Ureter (tissue), 1 donor: ENCODE results near the gene DCC. TPM values are rescaled to one million over a fixed set of nuclear protein-coding genes. Genes with fewer than 3 reads are reported as not detected.

ENCODE experiments used
- DNase-seq: peaks from one replicate; pipeline ENCODE4 v3.0.0-alpha.2; 2020; ENCODE audit warnings: low spot score
- total RNA-seq: library from RNA; stranded (reverse); gene quantifications from one replicate; pipeline ENCODE4 v1.2.4, GENCODE V29; 2023
- donor health status: DM: yes; HTN: yes; CAD: no.

DCC gene
- total RNA-seq, 1 donor from 2014 or later: 4.4 TPM

DNA sequence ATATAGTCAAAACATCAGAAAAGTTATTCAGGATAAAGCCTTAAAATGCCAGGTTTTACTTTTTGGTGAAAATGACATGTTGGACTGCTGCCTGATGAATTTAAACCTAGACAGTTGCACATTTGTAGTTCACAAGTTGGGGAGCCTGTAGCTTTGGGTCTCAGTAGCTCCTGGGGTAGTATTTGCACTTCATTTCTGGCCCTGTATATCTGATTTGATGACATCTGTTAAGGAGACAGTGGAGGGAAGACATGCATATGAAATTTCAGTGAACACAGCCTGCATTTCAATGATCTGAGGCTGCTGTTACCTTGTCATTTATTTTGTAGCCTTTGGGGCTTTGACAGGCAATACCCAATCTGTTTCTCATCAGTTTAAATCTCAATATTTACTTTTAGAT is 156.4 kb downstream of the DCC start:
- no peak for DNase-seq

DNA sequence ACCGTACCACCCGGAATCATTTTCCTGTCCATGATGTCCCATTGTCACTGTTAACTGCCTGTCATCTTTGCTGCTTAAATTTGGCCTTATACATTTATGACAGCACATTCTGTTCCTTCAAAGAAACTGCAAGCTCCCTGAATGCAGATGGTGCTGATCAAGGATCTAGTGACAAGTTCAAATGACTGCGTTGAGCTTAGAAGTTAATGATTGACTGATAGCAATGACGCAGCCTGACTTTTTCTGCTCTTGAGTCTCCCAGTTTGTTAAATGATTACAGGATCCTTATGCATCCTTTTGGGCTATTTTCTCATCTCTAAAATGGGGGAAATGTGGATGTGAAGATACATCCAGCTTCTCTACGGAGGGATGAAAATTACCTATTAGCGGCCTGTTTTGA is 159.0 kb downstream of the DCC start:
- DNase-seq: no peak

DNA sequence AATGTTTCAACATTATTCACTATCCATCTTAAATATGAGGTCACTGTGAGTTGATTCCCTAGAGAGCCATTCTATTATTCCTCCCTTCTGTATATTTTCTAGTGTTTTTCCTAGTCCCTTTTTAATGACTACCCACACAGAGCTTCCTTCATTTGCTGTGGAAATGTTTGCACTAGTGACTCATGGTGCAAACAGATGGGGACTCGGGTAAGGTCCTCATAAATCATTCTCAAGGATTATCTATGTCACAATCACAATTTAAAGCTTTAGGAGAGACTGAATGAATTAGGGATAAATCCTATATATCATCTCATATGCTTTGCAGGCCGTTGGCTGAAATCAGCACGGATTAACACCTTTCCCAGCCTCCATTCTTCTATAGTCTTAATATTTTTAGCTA is 159.6 kb downstream of the DCC start:
- DNase-seq: no peak

DNA sequence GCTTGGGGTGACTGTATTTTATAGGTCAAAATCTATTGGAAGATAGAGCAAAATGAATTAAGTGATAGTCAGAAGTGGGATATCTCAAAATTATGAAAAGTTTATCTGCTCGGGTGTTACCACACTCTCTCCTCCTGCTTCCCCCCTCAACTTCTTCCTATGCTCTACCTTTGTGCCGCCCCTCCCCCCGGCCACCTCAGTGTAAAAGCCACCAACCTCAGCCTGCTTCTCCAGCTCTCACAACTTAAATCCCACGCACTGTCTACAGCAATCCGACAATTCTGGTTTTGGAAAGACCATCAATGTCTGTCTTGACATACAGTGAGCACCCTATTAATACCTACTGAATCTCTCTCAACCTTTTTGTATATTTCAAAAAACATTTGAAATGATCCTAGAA is 164.6 kb downstream of the DCC start:
- no peak for DNase-seq

DNA sequence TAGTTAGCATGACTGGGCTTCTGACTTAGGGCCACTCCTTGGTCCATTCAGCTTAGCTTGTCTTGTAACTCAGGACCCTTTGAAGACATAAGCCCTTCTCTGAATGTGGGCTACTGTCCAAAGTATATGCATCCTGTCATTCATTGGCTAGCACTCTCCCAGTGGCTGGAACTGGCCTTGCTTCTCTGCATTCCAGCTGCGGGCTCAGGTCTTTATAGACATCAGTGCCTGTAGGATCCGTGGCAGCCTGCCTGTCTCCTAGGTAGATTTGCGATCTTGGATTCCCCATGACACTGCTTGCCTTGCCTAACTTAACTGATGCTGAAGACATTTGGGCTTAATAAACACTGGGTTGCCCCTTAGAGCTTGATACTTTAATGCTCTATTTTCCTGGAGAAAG is 170.1 kb downstream of the DCC start:
- DNase-seq: no peak

DNA sequence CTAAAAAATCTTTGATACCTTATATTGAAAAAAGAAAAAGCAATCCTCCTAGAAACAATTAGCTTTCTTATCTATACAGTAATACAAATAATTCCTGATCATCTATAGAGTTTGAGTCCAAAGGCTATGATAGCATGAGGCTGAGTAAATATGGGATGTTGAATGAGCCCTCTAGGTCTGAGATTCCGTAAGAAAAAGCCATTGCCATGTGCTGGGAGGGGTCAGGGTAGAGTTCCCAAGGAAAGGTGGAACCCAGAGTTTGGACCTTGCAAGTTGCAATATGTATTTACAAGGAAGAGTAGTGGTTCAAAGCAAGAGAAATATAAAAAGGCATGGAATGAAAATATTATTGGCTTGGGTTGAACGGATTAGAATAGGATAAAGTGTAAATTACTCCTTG is 178.1 kb downstream of the DCC start:
- no peak for DNase-seq

DNA sequence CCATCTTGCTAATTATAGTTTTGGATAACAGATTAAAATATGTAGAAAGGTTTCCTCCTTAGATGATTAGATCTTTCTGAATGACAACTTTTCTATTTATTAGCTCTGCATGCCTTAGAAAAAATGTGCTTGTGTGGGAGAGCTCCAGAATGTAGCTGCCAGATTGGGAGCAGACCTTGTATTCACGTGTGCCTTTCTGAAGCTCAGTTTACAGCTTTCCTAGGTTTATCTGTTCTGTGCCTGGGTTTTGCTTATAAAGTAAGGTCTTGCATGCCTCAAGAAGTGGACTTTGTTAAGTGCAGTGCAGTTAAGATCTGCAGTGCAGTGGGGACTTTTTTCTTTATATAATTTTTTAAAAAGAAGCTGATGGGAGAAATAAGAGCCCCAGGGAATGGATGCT is 179.0 kb downstream of the DCC start:
- DNase-seq: no peak

DNA sequence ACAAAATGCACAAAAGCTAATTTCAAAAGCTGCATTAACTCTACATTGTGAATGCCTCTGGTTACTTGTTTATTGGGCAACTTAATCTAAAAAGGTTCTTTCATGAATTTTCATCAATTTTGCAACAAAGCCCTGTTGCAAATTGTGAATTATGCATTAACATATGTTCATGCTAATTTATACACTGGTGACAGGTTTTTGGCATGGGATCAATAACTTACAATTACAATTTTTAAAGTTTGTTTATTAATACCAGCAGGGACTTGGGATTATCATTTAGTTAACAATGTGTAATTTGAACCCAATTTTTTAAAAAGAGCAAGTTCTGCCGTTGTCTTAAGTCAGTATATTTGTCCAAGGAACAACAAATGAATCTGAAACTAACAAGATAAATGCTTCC is 183.6 kb downstream of the DCC start:
- DNase-seq: no peak

DNA sequence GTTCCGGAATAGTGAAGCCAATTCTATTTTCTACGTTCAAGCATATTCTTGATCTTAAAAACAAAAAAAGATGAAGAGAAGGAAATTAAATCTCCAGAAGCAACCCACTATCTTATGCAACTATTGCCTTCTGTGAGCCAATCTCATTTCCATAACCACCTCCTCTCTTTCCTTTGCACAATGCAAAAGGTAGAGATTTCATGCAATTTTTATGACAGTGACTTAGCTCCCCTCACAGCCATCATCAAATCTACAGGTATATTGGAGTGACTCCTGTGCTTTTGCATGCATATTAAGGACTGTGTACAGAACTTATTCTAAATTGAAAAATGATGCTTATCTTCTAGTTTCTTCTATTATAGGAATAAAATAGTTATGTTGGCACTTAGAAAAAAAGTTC is 191.8 kb downstream of the DCC start:
- DNase-seq: no peak

DNA sequence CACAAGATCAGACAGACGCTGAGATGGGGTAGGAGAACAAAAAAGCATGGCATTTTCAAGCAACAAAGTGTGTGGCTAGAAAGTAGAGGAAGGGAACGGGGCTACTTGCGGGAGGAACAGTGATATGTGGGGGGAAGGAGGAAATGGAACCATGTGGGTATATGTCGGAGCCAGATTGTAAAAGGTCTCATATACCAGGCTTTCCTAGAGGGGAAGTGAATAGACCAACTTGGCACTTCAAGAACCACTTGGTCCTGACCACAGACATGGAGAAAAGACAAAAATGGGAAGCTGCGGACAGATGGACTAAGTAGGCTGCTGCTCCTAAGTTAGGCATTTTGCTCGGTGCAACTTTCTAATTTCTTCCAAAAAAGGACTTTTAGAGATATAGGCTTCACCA is 196.0 kb downstream of the DCC start:
- DNase-seq: no peak

DNA sequence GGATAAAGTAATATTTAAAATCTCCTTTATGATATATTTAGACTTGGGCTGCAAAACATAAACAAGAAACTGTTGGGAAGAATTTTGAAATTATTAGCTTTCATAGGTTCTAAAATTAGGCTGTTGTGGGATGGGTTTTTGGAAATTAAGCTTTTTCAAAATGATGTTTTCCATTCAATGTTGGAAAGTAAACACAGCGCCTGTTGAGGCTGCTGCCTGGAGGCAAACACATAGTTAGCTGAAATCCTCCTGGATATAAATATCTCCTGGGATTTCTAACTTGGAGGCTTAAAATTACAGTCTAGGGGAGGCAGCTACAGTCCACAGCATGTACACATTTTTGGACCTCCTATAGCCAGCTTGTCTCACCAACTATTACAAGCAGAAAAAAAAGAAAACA is 197.3 kb downstream of the DCC start:
- no peak for DNase-seq

DNA sequence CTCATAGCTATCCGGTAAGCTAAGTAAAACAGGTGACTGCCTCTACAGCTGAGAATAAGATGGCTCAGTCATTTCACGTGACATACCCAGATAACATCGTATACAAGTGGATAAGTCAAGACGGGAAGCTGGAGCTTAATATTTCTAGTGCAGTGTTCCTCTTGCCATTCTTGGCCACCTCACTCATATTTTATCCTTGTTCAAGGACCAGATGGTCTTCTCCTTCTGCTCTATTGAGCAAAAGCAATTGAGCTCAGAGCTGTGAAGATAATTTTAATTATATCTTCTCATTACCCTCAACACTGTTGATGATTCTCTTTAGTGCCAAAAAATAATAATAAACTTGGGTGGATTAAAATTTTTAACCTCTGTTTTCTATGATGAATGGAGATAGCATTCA is 201.1 kb downstream of the DCC start:
- DNase-seq: no peak

DNA sequence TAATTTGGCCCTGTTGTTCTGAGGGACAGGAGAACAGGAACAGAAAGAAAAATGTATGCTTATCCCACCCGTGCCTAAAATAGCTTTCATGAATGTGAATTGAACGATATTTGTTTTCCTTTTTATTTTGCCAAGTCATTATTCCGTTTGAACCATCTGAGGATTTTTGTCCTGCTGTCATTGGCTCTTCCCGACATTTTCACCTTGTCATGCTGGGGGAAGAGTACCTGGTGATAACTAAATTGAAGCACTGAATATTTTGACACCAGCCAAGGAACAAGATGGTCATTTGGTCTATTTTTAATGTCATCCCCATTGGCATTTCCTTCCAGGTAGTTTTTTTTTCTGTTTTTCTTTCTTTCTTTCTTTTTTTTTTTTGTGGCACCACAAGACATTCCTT is 204.1 kb downstream of the DCC start:
- DNase-seq: no peak

DNA sequence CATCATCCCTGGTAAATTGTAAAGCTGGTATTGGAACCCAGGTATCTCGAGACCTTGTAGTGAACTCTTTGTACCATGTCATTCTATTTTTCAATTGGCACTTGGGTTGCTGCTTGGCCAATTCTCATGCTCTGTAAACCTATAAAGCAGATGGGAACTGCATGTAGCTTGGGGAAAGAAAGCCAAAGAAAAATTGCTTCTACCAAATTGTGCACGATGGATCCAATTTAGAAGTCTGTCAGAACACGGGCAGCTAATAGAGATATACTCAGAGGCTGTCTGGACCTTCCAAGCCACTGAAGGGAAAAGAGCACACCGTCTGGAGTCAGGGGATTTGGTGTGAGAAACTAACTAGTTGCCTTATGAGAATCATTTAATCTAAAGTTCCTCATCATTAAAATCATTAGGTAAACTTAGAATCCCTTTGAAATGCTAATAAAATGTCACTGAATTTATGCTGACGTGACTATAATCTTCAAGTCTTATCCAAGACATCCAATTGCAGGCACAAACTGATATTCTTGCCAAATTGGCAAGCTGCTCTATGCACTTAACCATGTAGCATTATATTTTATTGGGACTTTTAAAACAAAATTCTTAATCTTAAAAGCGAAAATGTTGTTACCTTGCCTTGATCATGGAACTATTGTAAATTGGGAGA is 206.8 kb downstream of the DCC start:
- no peak for DNase-seq

DNA sequence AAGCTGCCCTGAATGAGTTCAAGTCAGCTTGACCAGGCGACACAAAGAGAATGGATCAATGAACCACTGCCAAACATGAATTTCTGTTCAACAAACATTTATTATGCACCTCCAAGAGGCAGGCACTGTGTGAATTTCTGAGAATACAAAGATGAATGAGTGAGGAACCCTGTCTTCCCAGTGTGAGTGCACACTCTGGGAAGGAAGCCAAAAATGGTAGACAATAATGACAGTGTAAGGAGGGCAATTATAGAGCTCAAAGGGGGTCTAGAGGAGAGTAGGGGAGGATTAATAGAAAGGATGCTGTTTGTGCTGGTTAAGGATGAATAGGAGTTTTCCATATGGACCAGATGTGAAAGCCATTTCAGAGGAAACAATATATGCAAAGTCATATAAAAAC is 213.4 kb downstream of the DCC start:
- DNase-seq: no peak

DNA sequence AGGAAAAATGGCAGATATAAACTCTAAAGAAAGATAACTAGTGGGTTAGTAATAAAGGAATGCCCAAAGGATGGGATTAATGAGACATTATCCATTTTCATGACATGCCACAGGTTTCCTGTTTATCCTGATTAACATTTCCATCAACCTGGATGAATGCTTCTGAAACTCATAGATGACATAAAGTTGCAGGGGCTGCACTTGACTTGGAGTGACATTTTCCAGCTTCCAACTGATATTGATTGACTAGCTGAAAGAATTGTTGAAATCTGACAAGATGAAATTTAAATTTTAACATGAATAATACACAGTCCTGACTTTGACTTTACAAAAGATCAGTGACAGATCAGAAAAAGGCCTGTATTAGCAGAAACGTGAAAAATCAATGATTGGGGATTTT is 214.2 kb downstream of the DCC start:
- DNase-seq: no peak

DNA sequence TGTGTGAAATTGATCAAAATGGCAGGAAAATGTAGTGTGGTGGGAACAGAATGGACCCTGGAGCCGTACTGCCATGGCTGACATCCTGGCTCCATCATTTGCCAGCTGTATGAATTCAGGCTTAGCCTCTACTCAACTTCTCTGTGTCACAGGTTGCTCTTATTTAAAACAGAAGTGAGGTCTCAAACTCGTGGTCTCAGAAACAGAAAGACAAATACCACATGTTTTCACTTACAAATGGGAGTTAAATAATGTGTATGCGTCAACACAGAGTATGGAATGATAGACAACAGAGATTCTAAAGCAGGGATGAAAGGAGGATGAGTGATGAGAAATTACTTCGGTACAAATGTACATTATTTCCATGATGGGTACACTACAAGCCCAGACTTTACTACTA is 227.4 kb downstream of the DCC start:
- DNase-seq: no peak

DNA sequence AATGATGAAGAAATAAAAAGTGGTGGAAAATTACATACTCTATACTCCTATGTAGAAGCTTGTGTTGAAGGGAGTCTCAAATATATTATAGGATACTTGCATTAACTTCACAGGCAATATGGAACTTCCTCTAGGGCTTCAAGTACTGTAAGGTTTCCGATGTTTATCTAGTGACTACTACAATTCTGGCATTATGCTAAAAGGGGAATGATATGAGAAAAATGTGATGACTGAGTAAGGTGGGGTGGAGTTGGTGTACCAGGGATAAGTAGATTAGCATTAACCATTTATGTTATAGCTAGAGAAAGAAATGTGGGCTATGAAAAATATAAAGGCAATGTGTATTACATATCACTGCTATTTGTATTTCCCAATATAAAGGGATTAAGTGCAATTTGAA is 229.5 kb downstream of the DCC start:
- DNase-seq: no peak

DNA sequence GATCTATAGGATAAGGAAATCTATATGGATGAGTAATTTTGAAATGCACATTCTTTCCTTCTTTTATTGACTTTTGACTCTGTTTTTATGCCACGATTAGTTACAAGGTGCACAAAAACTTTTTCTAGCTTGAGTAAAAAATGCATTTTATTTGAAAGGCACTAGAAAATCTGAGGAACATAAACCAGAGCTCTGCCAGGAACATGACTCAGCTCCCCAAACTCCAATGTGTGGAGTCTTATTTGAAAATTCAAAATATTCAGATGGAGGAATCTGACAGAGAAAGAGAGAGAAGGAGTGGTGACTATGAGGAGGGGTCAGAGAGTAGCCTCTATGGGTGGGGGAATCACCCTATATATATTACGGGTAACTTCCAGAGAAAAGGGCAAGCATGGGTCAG is 231.0 kb downstream of the DCC start:
- no peak for DNase-seq

DNA sequence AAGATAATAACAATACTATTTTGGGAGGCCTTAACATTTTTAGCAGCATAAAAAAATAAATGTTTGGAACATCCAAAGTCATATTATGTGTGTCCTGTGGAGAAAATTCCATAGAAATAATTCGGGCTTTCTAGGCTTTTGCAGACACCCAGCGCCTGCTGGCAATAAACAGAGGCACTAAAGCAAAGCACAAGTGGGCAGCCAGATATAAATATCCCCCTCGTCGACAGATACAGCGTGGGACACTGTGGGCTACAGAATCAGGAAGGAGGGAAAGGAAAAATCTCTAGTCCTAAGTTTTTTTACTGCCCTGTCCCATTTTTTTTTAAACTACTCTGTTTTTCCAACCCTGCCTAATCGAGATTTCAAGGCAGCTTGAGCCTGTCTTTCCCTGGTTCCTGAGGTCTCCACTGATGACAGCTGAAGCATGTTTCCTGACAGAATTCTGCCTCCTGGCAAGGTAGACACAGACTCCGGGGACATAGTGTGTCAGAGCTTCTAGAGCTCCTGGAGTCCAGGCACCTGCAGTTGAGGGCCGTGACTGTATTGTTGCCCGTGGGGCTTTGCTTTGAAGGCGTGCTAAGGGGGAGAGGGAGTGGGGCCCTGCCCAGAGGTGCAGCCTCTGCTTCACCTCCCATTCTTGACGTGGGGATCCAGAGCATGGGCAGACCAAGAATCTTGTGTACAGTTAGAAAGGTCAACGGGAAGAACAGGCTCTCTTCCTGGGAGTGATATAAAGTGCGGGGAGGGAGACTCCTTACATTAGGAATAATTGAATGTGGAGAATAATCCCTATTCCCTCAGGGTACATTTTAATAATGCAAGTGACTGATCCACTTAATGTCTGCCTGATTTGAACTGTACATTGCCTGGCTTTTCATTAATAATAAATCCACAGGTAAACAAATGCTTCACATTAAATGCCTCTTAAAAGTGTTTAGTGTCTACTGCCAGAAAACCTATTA is 232.3 kb downstream of the DCC start:
- no peak for DNase-seq

DNA sequence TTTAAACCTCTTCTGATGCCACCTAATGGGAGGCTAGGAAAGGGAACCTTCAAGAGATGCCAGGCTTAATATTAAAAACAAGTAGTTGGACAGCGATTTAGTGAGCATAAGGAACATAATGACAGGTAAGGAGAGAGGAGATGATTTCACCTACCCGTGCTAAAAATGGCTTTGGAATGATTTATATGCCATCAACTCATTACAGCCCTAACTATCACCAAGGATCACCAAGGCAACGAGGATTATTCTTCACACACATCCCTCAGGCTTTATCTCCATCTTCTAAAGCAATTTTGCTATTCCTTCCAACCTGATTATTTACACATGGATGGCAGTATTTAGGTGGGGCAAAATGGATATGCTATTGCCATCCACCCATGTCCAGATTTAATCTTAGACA is 237.8 kb downstream of the DCC start:
- no peak for DNase-seq

DNA sequence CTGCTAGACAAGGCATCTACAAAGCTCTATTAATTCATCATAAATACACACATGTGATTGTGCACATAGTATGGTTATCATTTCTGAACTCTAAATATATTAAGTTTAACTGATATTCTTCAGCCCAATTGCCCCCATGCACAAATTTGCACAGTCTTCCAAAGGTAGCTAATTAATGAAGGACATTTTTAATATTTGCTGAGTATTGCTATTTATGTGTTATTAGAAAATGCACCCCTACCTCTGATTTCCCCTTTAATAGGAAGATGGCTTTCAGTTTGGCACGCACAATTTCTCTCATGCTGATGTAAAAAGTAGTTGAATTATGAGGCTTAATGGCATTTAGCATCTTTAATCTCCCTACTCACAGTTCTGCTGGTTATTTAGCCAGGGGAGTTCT is 242.1 kb downstream of the DCC start:
- DNase-seq: no peak

DNA sequence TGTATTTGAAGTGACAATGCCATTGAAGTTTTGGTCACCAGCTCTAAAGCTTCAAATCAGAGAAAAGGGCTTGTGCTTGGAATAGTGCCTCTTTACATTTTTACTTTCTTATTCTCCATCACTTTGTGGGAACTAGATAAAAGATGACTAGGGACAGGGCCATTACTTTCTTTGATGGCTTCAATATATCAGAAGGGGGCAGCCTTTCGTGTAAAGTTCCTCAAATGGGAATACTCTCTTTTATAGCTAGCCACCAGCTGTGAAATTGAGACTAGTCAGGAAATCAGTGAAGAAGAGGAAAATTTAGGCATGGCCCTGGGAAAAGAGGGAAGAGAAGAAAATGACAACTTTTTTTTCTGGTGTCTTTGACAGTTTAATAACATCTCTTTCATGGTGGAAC is 242.5 kb downstream of the DCC start:
- DNase-seq: no peak

DNA sequence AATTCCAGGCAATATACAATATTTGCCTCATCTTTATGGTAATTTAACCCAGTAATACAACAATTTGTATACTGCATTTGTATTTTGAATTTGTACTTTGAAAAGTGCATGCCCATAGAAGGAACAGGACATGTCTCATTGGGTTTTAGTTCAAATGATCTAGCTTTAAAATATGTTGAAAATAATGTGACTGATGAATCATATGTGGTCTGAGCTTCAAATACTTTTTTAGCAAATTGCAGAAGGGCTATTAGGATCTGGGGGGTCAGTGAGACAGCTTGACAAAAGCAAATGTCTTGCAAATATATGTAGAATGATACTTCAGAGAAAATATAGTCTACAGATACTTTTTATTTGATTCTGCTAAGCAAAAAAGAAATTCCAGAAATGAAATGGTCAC is 248.9 kb downstream of the DCC start:
- DNase-seq: no peak
